Stomach smooth muscle (tissue), 2 donors: ENCODE data around the gene SH2D3C.

Source experiments
- H3K27ac ChIP-seq: one replicate; pipeline ENCODE4 v1.7.0; 2013; ENCODE audit warnings: mild to moderate bottlenecking, low read length, inconsistent platforms
- H3K27me3 ChIP-seq, 2 donors: one replicate each; pipeline ENCODE4 v1.7.0; 2013; ENCODE audit warnings: low read length in 2 of 2; ENCODE audit not compliant: insufficient read depth in 2 of 2, control insufficient read depth in 1 of 2
- H3K36me3 ChIP-seq, 2 donors: one replicate each; pipeline ENCODE4 v1.7.0; 2013; ENCODE audit warnings: low read length in 2 of 2; ENCODE audit not compliant: control insufficient read depth in 2 of 2, insufficient read depth in 2 of 2
- H3K4me1 ChIP-seq: one replicate; pipeline ENCODE4 v1.7.0; 2013; ENCODE audit warnings: low read length; ENCODE audit not compliant: control insufficient read depth, insufficient read depth
- H3K4me3 ChIP-seq, 2 donors: one replicate each; pipeline ENCODE4 v1.7.0; 2013; ENCODE audit warnings: low read length in 2 of 2
- H3K9ac ChIP-seq, 2 donors: one replicate each; pipeline ENCODE4 v1.7.0; 2013; ENCODE audit warnings: low read length in 2 of 2, mild to moderate bottlenecking in 1 of 2
- H3K9me3 ChIP-seq, 2 donors: one replicate each; pipeline ENCODE4 v1.7.0; 2013; ENCODE audit warnings: low read length in 2 of 2; ENCODE audit not compliant: control insufficient read depth in 2 of 2
- donor health status: healthy.
- donor health status: Pancreatic carcinoma.

Gene SH2D3C

DNA sequence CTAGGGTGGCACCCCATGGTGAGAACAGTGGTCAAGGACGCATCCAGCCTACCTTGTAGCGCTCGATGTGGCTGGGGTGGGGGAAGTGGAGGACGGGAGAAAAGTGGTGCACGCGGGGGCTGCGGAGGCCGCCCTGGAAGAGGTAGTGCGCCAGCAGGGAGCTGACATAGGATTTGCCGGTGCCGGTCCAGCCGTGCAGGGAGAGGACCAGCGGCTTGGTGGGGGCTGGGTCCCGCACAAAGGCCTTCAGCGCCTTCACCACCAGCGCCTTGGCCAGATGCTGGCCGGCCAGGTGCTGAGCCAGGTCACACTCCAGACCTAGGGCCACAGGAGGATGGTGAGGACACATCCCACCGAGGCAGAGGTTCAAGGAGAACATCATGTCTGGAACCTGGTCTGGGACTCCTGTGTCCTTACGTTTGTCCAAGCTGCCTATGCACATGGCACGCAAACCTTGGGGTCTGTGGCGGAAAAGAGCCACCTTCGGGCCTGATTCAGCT lies 44.2 kb downstream of the SH2D3C start:
- Histone ChIP-seq H3K27me3 (no peaks in the 10 kb centered on the region), H3K36me3 (peaks cover 9 to 14% of the 10 kb centered on the region in 2 donors), H3K9ac (peak overlapping the region; percentile 67 to 74), H3K4me3 (peak overlapping the region; percentile 35 to 82), H3K9me3 (no peaks in the 10 kb centered on the region), H3K27ac (peak overlapping the region; percentile 88), H3K4me1 (peaks cover 19% of the 10 kb centered on the region)

DNA sequence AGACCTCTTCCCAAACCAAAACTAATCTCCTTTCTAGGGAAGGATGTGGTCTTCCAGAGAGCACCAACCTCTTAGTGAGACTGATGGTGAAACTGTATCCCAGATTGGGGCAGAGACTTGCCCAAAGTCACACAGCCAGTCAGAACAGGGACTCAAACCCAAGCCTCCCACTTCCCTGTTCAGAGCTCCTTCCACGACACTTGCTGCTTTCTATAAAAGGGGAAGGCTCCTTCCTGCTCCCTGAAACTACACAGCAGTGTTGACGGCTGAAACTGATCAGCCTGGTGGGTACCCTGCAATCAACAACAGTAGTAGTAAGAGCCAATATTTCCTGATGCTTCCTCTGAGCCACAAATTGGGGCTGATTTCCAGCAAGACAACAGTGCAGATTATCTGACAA lies 44.9 kb downstream of the SH2D3C start:
- Histone ChIP-seq H3K4me1 (peaks cover 19% of the 10 kb centered on the region), H3K36me3 (peaks cover 9 to 14% of the 10 kb centered on the region in 2 donors), H3K27ac (no peak overlapping the region), H3K9ac (peak overlapping the region in 1 of 2 donors; percentile 67), H3K27me3 (no peaks in the 10 kb centered on the region), H3K9me3 (no peaks in the 10 kb centered on the region), H3K4me3 (no peak overlapping the region)

DNA sequence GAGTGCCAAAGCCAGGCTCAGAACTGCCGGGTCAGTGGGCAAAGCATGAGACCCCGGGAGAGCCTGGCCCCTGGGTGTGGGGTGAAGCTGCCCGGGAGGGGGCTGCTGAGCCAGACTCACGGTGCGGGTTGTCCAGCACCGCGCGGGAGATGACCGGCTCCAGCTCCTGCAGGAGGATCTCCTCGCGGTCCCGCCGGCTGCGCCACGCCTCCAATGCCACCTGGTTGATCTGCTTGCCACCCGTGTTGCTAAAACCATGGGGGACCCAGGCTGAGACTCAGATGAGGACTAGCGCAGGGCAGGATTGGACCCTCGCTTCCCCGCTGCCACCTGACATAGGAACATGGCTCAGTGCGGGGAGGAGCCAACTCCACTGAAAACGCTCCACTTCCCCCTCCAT lies 46.0 kb downstream of the SH2D3C start:
- Histone ChIP-seq H3K27me3 (no peaks in the 10 kb centered on the region), H3K9me3 (no peaks in the 10 kb centered on the region), H3K4me3 (no peak overlapping the region), H3K4me1 (peaks cover 19% of the 10 kb centered on the region), H3K27ac (no peak overlapping the region), H3K36me3 (peaks cover 9 to 14% of the 10 kb centered on the region in 2 donors), H3K9ac (no peak overlapping the region)

DNA sequence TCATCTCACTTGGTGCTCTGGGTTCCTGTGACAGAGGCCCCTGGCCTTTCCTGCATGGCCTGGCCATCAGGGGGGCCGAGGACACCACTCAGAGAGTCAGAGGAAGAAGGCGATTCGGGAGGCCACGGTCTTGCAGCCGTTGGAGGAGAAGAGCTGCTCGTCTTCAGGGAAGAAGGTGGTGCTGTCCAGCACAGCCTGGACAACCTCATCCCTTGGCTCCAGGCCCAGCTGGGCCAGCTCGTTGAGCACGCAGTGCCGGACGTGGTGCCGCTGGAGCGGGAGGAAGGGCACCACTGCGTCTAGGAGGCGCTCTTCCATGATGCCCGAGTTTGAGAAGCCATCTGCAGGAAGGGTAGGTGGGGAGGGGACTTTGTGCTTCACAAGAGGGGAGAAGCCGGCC lies 46.5 kb downstream of the SH2D3C start:
- peaks cover 9 to 14% of the 10 kb centered on the region in 2 donors for H3K36me3 ChIP-seq
- no peaks in the 10 kb centered on the region for H3K27me3 ChIP-seq
- H3K27ac ChIP-seq = no peak overlapping the region
- no peaks in the 10 kb centered on the region for H3K9me3 ChIP-seq
- no peak overlapping the region for H3K9ac ChIP-seq
- H3K4me1 ChIP-seq = peaks cover 19% of the 10 kb centered on the region
- H3K4me3 ChIP-seq = no peak overlapping the region

DNA sequence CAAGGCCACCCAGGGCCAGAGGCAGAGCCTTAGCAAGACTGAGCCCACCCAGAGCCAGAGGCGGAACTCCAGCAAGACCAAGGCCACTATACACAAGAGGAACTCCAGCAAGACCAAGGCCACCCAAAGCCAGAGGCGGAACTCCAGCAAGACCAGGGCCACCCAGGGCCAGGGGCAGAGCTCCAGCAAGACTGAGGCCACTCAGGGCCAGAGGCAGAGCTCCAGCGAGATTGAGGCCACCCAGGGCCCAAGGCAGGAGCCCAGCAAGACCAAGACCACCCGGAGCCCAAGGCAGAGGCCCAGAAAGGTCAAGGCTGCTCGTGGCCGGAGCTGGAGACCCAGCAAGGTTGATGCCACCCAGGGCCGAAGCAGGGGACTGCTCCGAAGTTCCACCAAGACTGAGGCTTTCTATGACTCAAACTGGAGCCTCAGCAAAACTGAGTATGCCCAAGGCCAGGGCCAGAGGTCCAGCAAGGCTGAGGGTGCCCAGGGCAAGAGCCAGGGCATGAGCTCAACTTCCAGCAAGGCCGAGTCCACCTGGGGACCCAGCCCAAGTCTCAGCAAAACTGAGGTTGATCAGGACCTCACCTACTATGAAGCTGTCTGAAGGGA lies 47.6 kb downstream of the SH2D3C start:
- Histone ChIP-seq H3K27me3 (no peaks in the 10 kb centered on the region), H3K4me3 (no peak overlapping the region), H3K9me3 (no peaks in the 10 kb centered on the region), H3K9ac (no peak overlapping the region), H3K36me3 (peaks cover 9 to 14% of the 10 kb centered on the region in 2 donors), H3K4me1 (peaks cover 19% of the 10 kb centered on the region), H3K27ac (no peak overlapping the region)

DNA sequence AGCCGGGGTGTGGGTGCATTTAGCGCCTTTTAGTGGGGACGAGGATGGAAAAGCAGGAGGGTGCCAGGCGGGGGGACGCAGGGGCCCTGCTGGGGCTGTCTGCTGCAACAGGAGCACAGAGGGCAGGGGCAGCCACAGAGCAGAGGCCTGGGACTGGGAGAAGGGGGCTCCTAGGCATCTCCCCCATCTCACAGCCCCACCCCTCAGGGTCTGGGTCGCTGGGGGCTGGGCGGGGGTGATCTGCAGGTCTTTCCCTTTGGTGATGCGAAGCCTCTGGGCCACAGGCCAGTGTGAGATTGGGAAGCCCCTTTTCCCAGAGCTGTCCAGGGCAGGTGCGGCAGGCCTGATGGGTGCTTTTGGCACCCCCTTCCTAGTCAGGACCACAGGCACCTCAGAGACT lies 48.2 kb downstream of the SH2D3C start:
- H3K27me3 ChIP-seq = no peaks in the 10 kb centered on the region
- peaks cover 14% of the 10 kb centered on the region for H3K4me1 ChIP-seq
- H3K36me3 ChIP-seq = peaks cover 9 to 14% of the 10 kb centered on the region in 2 donors
- H3K27ac ChIP-seq = no peak overlapping the region
- H3K9me3 ChIP-seq = no peaks in the 10 kb centered on the region
- H3K4me3 ChIP-seq = no peak overlapping the region
- no peak overlapping the region for H3K9ac ChIP-seq

DNA sequence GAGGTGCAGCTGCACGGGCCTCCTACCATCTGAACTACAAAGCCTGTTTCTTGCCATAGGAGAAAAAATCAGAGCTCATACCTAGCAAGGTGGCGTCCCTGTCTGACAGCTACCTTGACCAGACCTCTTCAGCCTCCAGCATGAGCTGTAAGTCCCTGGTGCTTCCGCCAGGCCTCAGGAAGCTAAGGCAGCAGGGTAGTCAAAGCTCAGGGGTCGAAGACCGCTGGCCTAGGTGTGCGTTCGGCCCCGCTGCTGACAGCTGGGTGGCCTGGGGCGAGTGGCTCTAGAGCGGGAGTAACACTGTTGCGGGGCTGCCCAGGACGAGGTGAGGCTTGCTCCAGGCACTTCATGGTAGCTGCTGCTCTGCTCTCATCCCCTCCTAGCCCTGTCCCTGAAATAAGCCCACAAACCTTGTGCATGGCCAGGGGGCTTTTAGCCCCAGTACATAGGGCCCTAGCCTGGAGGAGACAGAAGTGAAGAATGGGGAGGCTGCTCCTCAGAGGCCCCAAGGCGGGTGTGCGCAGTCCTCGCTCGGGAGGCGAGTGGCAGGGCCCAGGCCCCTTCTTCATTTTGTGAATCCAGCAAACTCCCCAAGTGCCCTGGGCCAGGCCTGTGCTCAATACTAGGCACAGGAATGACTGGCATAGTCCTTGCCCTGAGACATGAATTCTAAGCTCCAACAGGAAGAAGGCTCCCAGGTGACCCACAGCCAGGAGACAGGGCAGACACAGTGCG lies 48.8 kb downstream of the SH2D3C start:
- no peak overlapping the region for H3K9ac ChIP-seq
- peaks cover 14% of the 10 kb centered on the region for H3K4me1 ChIP-seq
- no peaks in the 10 kb centered on the region for H3K27me3 ChIP-seq
- H3K9me3 ChIP-seq = no peaks in the 10 kb centered on the region
- H3K4me3 ChIP-seq = no peak overlapping the region
- H3K36me3 ChIP-seq = peaks cover 9 to 14% of the 10 kb centered on the region in 2 donors
- no peak overlapping the region for H3K27ac ChIP-seq

DNA sequence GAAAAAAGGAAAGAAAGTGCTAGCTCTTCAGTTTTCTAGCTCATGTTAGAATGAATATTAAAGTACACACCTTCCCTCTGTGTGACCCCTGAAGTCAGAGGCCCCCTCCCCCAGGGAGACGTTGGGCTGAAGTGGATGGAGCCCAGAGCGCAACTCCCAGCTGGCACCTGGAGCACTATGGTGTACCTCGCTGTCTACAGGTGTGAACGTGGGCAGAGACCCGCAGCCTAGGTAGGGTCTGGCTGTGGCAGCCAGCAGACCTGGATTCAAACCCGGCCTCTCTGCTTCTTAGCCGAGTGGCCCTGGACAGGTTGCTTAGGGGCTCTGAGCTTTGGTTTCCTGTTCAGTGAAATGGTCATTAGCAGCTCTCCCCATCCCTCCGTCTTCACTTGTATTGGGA lies 49.7 kb downstream of the SH2D3C start:
- Histone ChIP-seq H3K27me3 (no peaks in the 10 kb centered on the region), H3K4me1 (peaks cover 12% of the 10 kb centered on the region)

DNA sequence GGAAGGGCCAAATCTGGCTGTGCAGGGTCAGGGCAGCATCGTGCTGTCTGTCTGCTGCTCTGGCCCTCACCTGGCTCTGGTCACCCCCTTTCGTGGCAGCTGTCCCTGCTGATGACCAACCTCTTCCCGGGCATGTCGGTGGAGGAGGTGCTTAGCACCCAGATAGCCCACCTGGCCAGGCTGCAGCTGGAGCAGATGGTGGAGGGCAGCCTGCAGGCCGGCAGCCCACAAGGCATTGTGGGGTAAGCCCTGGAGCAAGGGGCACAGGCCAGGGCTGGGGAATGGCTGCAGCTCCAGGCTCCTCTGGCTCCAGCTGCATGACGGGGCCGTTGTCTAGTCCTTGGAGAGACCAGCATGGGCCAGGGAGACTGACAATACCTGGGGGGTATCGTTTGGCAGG lies 51.6 kb downstream of the SH2D3C start:
- Histone ChIP-seq H3K9ac (no peak overlapping the region), H3K9me3 (no peaks in the 10 kb centered on the region), H3K4me3 (no peak overlapping the region), H3K27me3 (peaks cover 0 to 8% of the 10 kb centered on the region in 2 donors), H3K36me3 (peaks cover 2 to 8% of the 10 kb centered on the region in 2 donors), H3K4me1 (peaks cover 6% of the 10 kb centered on the region), H3K27ac (no peak overlapping the region)

More for the DNA sequence above, 49.7 kb downstream of the SH2D3C start:
- no peaks in the 10 kb centered on the region for H3K9me3 ChIP-seq
- no peak overlapping the region for H3K9ac ChIP-seq
- H3K4me3 ChIP-seq = no peak overlapping the region
- no peak overlapping the region for H3K27ac ChIP-seq
- peaks cover 9 to 14% of the 10 kb centered on the region in 2 donors for H3K36me3 ChIP-seq

DNA sequence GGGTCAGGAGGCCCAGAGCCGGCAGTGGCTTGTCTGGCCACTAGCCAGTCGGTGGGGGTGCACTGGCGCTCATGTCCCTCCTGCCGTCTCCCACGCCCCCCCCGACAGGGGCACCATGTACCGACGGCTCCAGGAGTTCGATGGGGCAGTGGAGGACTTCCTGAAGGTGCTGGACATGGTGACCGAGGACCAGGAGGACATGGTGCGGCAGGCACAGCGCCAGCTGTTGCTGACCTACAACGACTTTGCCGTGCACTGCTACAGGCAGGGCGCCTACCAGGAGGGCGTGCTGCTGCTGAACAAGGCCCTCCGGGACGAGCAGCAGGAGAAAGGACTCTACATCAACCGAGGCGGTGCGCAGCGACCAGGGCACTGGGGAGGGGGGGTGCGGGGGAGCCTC lies 54.5 kb downstream of the SH2D3C start:
- Histone ChIP-seq H3K4me1 (peaks cover 6% of the 10 kb centered on the region), H3K9ac (no peak overlapping the region), H3K9me3 (no peaks in the 10 kb centered on the region), H3K36me3 (no peaks in the 10 kb centered on the region), H3K27me3 (peaks cover 0 to 8% of the 10 kb centered on the region in 2 donors), H3K27ac (no peak overlapping the region), H3K4me3 (no peak overlapping the region)

DNA sequence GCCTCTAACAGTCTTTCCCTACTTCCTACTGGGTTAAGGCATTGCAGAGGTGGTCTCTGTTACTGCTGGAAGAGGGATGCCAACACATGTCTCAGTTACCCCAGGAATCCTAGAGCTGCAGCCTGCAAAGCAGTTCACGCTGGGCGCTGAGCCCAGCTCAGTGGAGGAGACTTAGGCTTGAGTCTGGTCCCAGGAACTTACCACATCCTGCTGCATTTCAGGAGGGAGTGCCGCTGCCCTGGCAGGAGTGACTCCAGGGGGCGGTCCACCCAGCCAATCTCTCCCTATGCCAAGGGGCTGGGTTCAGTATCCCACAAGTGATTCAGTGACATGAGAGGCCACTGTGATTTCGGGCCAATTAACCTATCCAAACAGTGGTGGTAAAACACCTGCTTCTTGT lies 55.0 kb downstream of the SH2D3C start:
- peaks cover 0 to 8% of the 10 kb centered on the region in 2 donors for H3K27me3 ChIP-seq
- H3K4me1 ChIP-seq = peaks cover 6% of the 10 kb centered on the region
- H3K4me3 ChIP-seq = no peak overlapping the region
- no peak overlapping the region for H3K27ac ChIP-seq
- no peak overlapping the region for H3K9ac ChIP-seq
- no peaks in the 10 kb centered on the region for H3K9me3 ChIP-seq
- H3K36me3 ChIP-seq = no peaks in the 10 kb centered on the region
